Measurements from ENCODE around the gene CEP131.

The CEP131 gene

DNA sequence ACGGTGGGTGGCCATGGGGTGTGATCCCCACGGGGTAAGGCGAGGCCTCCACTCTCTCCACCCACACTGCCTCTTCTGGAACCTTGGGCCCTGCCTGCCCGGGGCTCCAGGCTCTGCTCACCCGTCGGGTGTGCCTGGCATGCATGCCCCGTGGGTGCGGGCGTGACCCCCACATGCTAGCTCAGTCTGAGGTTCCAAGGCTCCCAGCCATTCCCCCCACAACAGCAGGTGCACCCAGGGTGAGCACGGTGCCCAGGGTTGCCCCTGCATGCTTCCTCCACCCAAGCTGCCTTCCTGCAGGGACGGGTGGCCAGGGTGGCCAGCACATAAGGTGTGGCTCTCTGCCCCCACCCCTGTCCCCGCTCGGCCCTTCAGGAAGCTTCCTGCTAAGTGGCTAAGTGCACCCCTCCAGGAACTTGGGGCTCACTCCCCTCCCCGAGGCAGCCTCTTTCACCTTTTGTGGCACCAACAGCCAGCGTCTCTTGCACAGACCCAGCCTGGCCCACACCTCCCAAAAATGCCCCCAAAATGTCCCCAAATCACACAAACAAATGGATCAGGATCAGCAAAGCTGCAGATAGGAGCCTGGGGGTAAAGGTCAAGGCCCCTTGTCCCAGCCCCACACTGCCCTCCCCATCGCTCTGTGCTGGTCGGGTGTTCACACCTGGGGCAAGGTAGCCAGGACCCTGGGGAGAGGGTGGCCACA is 78.9 kb downstream of the CEP131 start:
- H3K27me3 ChIP-seq (ENCODE audit: insufficient read depth, poor library complexity, severe bottlenecking): no peaks in the 10 kb centered on the region
- no peak for DNase-seq (ENCODE audit: low read depth in 1 of 2, low spot score in 1 of 2)
- TF ChIP-seq GABPA (IDR thresholded peaks at IDR 0.05; ENCODE audit: low read depth) (no peak), SPI1 (IDR thresholded peaks at IDR 0.05; ENCODE audit: borderline replicate concordance, low read depth) (no peak), POLR2AphosphoS5 (IDR thresholded peaks at IDR 0.05; ENCODE audit: low read depth) (no peak), REST (IDR thresholded peaks at IDR 0.05; ENCODE audit: insufficient replicate concordance, low read depth) (no peak), CTCF (IDR thresholded peaks at IDR 0.05; ENCODE audit: insufficient read depth, low read length) (no peak)
- H3K4me3 ChIP-seq (replicated peaks; ENCODE audit: insufficient read depth, low read length): no peak overlapping the region
- H3K27ac ChIP-seq (replicated peaks): no peak overlapping the region

DNA sequence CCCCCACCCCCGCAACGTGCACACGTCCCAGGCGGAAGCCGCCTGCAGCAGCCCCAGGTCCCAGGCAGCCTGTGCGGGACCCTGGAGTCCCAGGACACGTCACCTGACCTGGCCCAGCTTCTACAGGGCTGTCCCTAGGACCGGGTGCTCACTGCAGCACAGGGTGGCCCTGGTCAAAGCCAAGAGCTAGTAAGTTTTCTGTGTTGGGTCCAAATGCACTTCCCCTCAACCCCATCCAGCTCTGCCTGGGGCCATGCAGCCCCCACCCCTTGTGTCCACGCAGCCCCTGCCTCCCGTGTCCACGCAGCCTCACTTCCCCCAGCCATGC is 79.6 kb downstream of the CEP131 start:
- TF ChIP-seq REST (IDR thresholded peaks at IDR 0.05; ENCODE audit: insufficient replicate concordance, low read depth) (no peak), GABPA (IDR thresholded peaks at IDR 0.05; ENCODE audit: low read depth) (no peak), SPI1 (IDR thresholded peaks at IDR 0.05; ENCODE audit: borderline replicate concordance, low read depth) (no peak), POLR2AphosphoS5 (IDR thresholded peaks at IDR 0.05; ENCODE audit: low read depth) (no peak), CTCF (IDR thresholded peaks at IDR 0.05; ENCODE audit: insufficient read depth, low read length) (no peak)
- no peak for DNase-seq (ENCODE audit: low read depth in 1 of 2, low spot score in 1 of 2)
- Histone ChIP-seq H3K27ac (replicated peaks) (no peak overlapping the region), H3K27me3 (ENCODE audit: insufficient read depth, poor library complexity, severe bottlenecking) (no peaks in the 10 kb centered on the region), H3K4me3 (replicated peaks; ENCODE audit: insufficient read depth, low read length) (no peak overlapping the region)

GRCh38 chr17:81142301-81143199 is 80.2 kb downstream of the CEP131 start:
- no peak for TF ChIP-seq SPI1 (IDR thresholded peaks at IDR 0.05; ENCODE audit: borderline replicate concordance, low read depth)
- no peak for TF ChIP-seq GABPA (IDR thresholded peaks at IDR 0.05; ENCODE audit: low read depth)
- peak; percentile 72 for TF ChIP-seq CTCF (IDR thresholded peaks at IDR 0.05; ENCODE audit: insufficient read depth, low read length)
- no peak for TF ChIP-seq REST (IDR thresholded peaks at IDR 0.05; ENCODE audit: insufficient replicate concordance, low read depth)
- TF ChIP-seq POLR2AphosphoS5 (IDR thresholded peaks at IDR 0.05; ENCODE audit: low read depth): no peak
- Histone ChIP-seq H3K27me3 (ENCODE audit: insufficient read depth, poor library complexity, severe bottlenecking) (no peaks in the 10 kb centered on the region), H3K4me3 (replicated peaks; ENCODE audit: insufficient read depth, low read length) (no peak overlapping the region), H3K27ac (replicated peaks) (no peak overlapping the region)
- DNase-seq (ENCODE audit: low read depth in 1 of 2, low spot score in 1 of 2): peak; percentile 67 to 84

All from HL-60 (cell line).